Middle frontal gyrus (tissue), 1 donor: Measurements from ENCODE around the gene RFPL1.
A peak's percentile ranks its signal among the peaks of the same experiment; 100 is the strongest.

Experiments used
- DNase-seq: peaks from one replicate; pipeline ENCODE4 v3.0.0-alpha.2; 2015; ENCODE audit warnings: low spot score; ENCODE audit errors: extremely low spot score

Gene RFPL1

GRCh38 chr22:29442976-29443375 is 4.6 kb downstream of the RFPL1 start:
- no peak for DNase-seq

GRCh38 chr22:29443452-29443851 is 5.1 kb downstream of the RFPL1 start:
- DNase-seq: no peak

DNA sequence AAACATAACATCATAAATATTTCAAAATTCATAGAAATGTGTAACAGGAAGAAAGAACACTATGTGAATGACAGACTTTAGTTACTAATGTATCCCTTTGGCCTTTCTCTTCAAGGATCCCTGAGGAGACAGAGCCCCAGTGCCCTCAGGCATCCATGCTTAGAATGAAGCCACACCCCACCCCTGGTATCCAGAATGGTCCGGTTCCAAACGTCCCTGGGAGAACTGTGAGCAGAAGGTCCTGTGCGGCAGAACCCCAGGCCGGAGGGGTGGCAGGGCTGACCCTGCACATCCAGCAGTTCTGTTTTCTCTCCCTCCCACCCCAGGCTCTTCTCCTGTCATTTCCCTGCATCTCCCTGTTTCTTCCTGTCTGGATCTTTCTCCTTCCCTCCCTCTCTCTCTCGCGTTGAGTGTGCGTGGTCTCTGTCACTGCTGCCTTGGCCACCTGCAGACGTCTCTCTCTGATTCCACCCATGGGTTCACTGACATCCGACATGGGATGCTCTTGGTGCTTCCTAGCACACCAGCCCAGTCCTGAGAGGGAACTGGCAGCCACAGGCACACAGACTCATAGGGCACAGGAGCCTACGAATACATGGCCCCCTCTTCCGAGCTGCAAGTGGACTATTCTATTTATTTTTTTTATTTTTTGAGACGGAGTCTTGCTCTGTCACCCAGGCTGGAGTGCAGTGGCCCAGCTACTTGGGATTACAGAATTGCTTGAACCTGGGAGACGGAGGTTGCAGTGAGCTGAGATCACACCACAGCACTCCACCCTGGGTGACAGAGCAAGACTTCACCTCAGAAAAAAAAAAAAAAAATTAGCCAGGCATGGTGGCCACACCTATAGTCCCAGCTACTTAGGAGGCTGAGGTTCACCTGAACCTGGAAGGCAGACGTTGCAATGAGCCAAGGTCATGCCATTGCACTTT is 5.7 kb downstream of the RFPL1 start:
- DNase-seq: no peak

DNA sequence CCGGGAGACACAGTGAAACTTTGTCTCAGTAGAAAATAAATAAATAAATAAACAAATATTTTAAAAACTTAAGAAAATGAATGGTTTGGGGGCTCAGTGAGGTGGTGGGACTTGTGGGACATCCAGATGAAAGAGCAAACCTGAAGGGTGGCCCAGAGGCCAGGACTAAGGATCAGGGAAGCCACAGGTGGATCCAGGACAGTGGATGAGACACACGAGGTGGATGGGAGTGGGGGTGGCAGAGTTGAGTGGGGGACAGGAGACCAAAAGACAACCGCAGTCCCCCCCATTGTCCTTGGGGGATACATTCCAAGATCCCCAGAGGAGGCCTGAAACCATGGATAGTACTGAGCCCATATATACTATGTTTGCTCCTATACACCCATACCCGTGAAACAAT is 7.1 kb downstream of the RFPL1 start:
- DNase-seq: no peak

DNA sequence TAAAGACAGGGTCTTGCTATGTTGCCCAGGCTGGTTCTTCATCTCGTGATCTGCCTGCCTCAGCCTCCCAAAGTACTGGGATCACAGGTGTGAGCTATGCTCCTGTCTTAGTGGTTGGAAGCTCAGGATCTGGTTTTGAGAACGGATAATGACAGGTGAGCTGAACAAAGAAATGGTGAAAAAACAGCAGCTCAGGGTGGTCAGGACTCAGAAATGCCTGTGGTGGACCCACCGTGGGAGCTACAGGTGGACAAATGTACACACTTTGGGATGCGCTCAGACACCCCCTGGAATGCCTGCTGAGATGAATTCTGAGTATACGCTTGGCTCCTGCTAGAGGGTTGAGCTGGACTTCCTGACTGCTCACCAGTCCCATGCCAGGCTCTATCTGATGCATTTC is 9.5 kb downstream of the RFPL1 start:
- DNase-seq: no peak

- DNase-seq: no peak
Measured at GRCh38 chr22:29449296-29449875, 11.0 kb downstream of the RFPL1 start.

DNA sequence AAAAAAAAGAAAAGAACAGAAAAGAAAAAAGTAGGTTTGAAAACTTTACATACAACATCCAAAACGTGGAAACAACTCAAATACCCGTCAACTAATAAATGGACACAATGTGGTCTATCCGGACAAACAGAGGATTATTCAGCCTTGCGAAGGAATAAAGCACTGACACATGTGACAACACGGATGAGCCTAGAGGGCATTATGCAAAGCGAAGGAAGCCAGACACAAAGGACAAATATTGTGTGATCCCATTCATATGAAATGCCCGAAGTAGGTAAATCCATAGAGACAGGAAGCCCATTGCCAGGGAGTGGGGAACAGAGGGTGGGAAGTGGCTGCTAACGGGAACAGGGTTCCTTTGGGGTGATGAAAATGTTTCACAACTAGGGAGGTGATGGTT is 11.8 kb downstream of the RFPL1 start:
- DNase-seq: no peak

- no peak for DNase-seq
Measured at GRCh38 chr22:29451863-29452262, 13.5 kb downstream of the RFPL1 start.

DNA sequence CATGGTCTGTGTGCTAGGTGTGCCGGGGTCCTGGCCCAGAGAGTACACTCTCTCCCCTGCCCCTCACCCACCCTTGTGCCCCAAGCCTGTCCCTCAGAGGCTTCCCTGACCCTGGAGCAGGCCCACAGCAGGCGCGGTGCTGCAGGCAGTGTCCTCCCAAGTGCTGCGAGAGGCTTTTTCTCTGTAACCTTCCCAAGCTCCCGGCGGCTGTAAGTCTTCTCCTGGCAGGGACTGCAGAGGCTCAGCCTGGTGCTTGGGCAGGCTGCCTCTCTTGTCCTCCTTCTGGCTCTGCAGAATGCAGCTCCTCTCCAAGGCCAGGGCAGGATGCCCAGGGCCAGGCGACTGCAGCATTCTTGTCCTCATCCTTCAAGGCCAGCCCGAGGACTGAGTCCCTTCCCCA is 15.9 kb downstream of the RFPL1 start:
- DNase-seq: no peak

GRCh38 chr22:29456211-29456671 is 17.9 kb downstream of the RFPL1 start:
- DNase-seq: no peak

GRCh38 chr22:29457730-29458129 is 19.3 kb downstream of the RFPL1 start:
- no peak for DNase-seq

- no peak for DNase-seq
Measured at GRCh38 chr22:29458551-29458950, 20.2 kb downstream of the RFPL1 start.

DNA sequence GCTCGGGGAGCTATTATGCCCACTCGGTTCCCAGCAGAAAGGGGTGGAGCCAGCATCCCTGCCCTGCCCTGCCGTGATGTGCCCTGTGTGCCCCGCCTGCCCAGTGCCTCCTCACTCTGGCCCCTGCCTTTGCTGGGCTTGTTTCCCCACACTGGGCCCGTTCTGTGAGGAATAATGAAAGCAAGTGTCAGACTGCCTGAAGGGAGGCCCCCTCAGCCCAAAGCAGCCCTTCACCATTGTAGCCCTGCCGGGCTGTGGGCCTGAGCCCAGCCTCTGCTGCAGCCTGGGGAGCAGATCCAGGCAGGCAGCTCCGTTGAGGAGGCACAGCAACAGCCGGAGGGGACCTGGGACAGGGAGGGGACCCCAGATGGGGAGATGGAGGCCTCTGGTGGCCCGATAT is 21.4 kb downstream of the RFPL1 start:
- DNase-seq: no peak

- DNase-seq: no peak
Measured at GRCh38 chr22:29461263-29461662, 22.9 kb downstream of the RFPL1 start.

GRCh38 chr22:29463629-29464028 is 25.2 kb downstream of the RFPL1 start:
- DNase-seq: no peak

DNA sequence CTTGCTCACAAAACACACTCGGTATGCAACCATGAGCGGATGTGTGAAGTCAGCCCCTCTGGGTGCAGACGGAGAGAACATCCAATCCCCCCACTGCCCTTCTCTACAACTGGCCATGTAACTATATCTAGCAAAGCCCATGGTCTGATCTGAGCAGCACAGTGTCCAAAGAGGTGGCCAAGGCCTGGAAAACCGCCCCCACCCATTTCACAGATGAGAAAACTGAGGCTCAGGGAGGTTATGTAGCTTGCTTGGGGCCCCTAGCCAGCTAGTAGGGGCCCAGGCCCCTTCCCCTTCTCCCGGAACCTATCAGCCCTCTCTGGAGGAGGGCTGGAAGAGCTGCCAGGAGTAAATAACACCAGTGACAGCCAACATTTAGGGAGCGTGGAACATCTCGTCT is 26.2 kb downstream of the RFPL1 start:
- DNase-seq: no peak

DNA sequence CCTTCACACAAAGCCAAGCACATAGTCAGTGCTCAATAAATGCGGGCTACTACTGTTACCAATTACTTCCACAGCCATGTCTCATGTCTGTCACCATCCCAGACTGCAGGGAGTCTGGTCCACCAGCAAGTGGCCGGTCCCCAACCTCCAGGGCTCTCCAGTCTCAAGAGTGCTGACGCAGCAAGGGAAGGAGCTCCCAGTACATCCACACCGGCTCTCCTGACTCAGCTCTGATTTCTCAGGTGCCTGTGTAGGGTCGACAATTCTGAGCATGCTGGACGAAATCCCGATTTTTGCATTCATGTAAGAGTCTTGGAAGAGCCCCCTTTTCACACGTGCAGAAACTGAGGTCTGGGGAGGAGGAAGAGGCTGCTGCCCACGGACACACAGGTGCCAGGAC is 31.4 kb downstream of the RFPL1 start:
- DNase-seq: no peak

DNA sequence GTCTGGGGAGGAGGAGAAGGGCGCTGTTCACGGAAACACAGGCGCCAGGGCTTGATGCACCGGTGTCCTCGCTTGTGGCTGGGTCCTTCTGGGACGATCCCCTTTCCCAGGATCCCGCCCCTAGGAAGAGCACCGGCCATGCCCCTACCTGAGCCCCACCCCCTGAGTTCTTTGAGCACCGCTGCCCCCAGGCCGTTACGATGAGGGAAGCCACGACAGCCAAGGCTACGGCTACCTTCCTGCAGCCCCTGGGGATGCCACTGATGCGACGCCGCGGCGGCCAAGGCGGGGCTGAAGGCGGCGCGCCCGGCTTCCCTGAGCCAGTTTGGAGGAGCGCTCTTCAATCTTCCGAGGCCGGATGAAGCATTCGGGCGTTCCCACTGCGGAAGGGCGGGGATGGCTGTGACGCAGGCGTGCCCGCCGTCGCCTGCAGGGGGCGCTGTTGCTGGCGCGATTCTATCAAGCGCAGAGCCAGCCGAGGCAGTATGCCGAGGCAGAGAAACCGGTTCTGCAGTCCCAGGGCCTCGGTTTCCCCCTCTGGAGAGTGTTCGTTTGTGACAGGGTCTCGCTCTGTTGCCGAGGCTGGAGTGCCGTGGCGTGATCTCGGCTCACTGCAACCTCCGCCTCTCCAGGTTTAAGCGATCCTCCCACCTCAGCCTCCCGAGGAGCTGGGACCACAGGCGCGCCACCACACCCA is 31.9 kb downstream of the RFPL1 start:
- DNase-seq: peak; percentile 28

- DNase-seq: no peak
Measured at GRCh38 chr22:29473001-29473400, 34.6 kb downstream of the RFPL1 start.

GRCh38 chr22:29475550-29475949 is 37.2 kb downstream of the RFPL1 start:
- DNase-seq: no peak

GRCh38 chr22:29476116-29476515 is 37.7 kb downstream of the RFPL1 start:
- no peak for DNase-seq

GRCh38 chr22:29477723-29478318 is 39.4 kb downstream of the RFPL1 start:
- DNase-seq: no peak
